ENCODE measurements around the gene PDZRN3.

The PDZRN3 gene

GRCh38 chr3:73556520-73557372, 68.0 kb downstream of the PDZRN3 start:
- DNase-seq (ENCODE audit: low read depth in 2 of 2), result no peak

GRCh38 chr3:73555076-73555475, 69.7 kb downstream of the PDZRN3 start:
- no peak for DNase-seq (ENCODE audit: low read depth in 2 of 2)

- no peak for DNase-seq (ENCODE audit: low read depth in 2 of 2)
These were observed 72.0 kb downstream of the PDZRN3 start for GRCh38 chr3:73552700-73553099.

GRCh38 chr3:73550032-73550431, 74.7 kb downstream of the PDZRN3 start:
- no peak for DNase-seq (ENCODE audit: low read depth in 2 of 2)

- DNase-seq (ENCODE audit: low read depth in 2 of 2), result no peak
These were observed 75.6 kb downstream of the PDZRN3 start for GRCh38 chr3:73549051-73549600.

GRCh38 chr3:73548436-73548835, 76.3 kb downstream of the PDZRN3 start:
- DNase-seq (ENCODE audit: low read depth in 2 of 2), result no peak

GRCh38 chr3:73547427-73548248, 77.1 kb downstream of the PDZRN3 start:
- DNase-seq (ENCODE audit: low read depth in 2 of 2), result no peak

- DNase-seq (ENCODE audit: low read depth in 2 of 2), result no peak
These were observed 77.8 kb downstream of the PDZRN3 start for GRCh38 chr3:73546961-73547360.

GRCh38 chr3:73543412-73543811, 81.3 kb downstream of the PDZRN3 start:
- DNase-seq (ENCODE audit: low read depth in 2 of 2), result no peak

GRCh38 chr3:73542136-73542535, 82.6 kb downstream of the PDZRN3 start:
- no peak for DNase-seq (ENCODE audit: low read depth in 2 of 2)

- no peak for DNase-seq (ENCODE audit: low read depth in 2 of 2)
These were observed 83.6 kb downstream of the PDZRN3 start for GRCh38 chr3:73540969-73541740.

GRCh38 chr3:73538486-73538885, 86.3 kb downstream of the PDZRN3 start:
- DNase-seq (ENCODE audit: low read depth in 2 of 2), result no peak

- DNase-seq (ENCODE audit: low read depth in 2 of 2), result no peak
These were observed 87.8 kb downstream of the PDZRN3 start for GRCh38 chr3:73536952-73537351.

- no peak for DNase-seq (ENCODE audit: low read depth in 2 of 2)
These were observed 88.3 kb downstream of the PDZRN3 start for GRCh38 chr3:73536336-73536895.

GRCh38 chr3:73535931-73536330, 88.8 kb downstream of the PDZRN3 start:
- no peak for DNase-seq (ENCODE audit: low read depth in 2 of 2)

- no peak for DNase-seq (ENCODE audit: low read depth in 2 of 2)
These were observed 89.6 kb downstream of the PDZRN3 start for GRCh38 chr3:73535137-73535536.

GRCh38 chr3:73530022-73530396, 94.7 kb downstream of the PDZRN3 start:
- no peak for DNase-seq (ENCODE audit: low read depth in 2 of 2)

GRCh38 chr3:73529308-73530021, 95.3 kb downstream of the PDZRN3 start:
- DNase-seq (ENCODE audit: low read depth in 2 of 2), result no peak

- DNase-seq (ENCODE audit: low read depth in 2 of 2), result no peak
These were observed 99.2 kb downstream of the PDZRN3 start for GRCh38 chr3:73525591-73525990.

GRCh38 chr3:73523661-73524060, 101.1 kb downstream of the PDZRN3 start:
- no peak for DNase-seq (ENCODE audit: low read depth in 2 of 2)

Data from stimulated activated CD8-positive, alpha-beta memory T cell treated with anti-CD3 and anti-CD28 coated beads, Interleukin-2, amount 100 ng/mL, for 1 hour (primary cell).